GM12891 (cell line): ENCODE data around the gene FAM168A.

Source experiments
- DNase-seq: peaks from one replicate; pipeline ENCODE4 v3.0.0; 2011; ENCODE audit warnings: low spot score; ENCODE audit not compliant: insufficient read length
- FAIRE-seq: peaks from 2 replicates; lab custom pipeline; 2011; peaks lifted over from hg19 to GRCh38; lab: Jason Lieb, UNC
- PAX5 ChIP-seq: IDR thresholded peaks from 2 replicates; pipeline ENCODE4 v1.6.1; 2011; ENCODE audit warnings: low read length, moderate library complexity, mild to moderate bottlenecking; ENCODE audit not compliant: insufficient read depth, severe bottlenecking
- POLR2A ChIP-seq: IDR thresholded peaks from 2 replicates; pipeline ENCODE4 v1.6.1; 2011; ENCODE audit warnings: low read depth, low read length, control low read depth
- POLR2AphosphoS5 ChIP-seq: IDR thresholded peaks from 2 replicates; pipeline ENCODE4 v1.6.1; 2011; ENCODE audit warnings: low read depth, low read length, control low read depth
- POU2F2 ChIP-seq: IDR thresholded peaks from 2 replicates; pipeline ENCODE4 v1.6.1; 2011; ENCODE audit warnings: low read depth, mild to moderate bottlenecking, control low read depth, low read length, moderate library complexity
- SPI1 ChIP-seq: IDR thresholded peaks from 2 replicates; pipeline ENCODE4 v1.6.1; 2011; ENCODE audit warnings: low read depth, low read length, control low read depth
- TAF1 ChIP-seq: IDR thresholded peaks from 2 replicates; pipeline ENCODE4 v1.6.1; 2011; ENCODE audit warnings: low read depth, low read length, control low read depth

FAM168A gene

DNA sequence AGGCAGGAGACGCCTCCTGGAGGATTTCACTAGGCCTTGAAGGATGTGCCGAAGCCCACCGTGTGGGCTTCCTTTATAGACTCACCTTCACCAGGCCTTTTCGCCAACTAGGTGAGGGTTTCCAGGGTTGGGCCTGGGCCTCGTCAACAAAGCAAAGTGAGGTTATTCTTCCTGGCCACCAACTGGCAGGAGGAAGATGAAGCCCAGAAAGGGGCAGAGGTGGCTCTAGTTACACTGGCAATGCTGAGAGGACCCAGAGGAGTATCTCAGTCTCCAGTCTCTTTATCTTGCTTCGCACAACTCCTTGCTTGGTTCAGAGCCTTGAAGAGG lies 222.1 kb downstream of the FAM168A start:
- no peak for DNase-seq
- TF ChIP-seq SPI1 = no peak
- no peak for TF ChIP-seq PAX5
- TF ChIP-seq TAF1 = no peak
- no peak for TF ChIP-seq POLR2A
- no peak for TF ChIP-seq POLR2AphosphoS5
- FAIRE-seq = no peak

DNA sequence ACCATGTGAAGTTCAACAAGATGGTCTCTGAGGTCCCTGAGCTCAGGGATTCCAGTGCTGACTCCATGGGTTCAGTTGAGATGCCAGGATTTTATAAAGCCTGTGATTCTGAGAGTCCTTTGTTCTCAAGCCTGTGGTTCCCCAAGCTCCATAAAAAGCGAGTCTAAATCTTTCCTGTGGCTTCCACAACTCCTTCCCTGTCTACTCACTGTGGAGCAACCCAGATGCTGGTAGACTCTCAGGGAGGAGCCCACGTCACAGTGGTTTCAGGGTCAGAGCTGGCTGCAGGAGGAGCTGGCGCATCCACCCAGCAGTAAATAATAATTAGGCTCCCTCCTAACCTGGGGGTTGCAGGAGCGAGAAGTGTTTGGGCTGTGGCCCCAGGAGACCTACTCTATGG lies 223.8 kb downstream of the FAM168A start:
- TF ChIP-seq POLR2AphosphoS5 (no peak), POLR2A (no peak), TAF1 (no peak), SPI1 (no peak), POU2F2 (no peak), PAX5 (no peak)
- FAIRE-seq = no peak

DNA sequence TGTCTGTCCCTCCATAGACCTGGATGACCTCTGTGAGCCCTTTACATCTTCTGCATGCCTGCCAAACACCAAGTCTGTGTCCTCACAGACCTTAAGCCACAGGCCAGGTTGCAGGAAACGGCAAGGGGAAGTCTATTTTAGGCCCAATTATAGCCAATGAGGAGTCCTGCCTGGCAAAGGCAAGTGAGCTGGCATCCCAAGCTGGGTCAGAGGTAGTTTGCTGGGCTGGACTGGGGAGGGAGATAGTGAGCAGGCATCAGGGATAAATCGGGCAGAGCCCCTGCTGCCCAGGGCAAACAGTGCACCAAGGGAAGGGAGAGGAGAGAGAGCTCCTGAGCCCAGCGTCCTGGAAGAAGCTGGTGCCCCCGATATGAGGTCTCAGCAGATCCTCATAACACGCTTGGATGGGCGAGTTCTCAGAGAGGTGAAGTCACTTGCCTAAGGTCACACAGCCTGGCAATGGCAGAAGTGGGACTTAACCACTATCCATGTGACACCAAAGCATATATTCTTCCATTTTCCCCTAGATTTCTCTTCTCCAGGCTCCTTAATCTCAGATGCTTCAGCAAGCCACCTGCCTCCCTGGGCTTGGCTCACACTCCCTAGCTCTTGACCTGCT lies 225.4 kb downstream of the FAM168A start:
- TF ChIP-seq POU2F2 = no peak
- no peak for TF ChIP-seq TAF1
- no peak for TF ChIP-seq POLR2A
- no peak for TF ChIP-seq PAX5
- no peak for TF ChIP-seq POLR2AphosphoS5
- no peak for TF ChIP-seq SPI1
- DNase-seq (no peak), FAIRE-seq (peak; percentile 66)

More for the DNA sequence above, 223.8 kb downstream of the FAM168A start:
- no peak for DNase-seq

DNA sequence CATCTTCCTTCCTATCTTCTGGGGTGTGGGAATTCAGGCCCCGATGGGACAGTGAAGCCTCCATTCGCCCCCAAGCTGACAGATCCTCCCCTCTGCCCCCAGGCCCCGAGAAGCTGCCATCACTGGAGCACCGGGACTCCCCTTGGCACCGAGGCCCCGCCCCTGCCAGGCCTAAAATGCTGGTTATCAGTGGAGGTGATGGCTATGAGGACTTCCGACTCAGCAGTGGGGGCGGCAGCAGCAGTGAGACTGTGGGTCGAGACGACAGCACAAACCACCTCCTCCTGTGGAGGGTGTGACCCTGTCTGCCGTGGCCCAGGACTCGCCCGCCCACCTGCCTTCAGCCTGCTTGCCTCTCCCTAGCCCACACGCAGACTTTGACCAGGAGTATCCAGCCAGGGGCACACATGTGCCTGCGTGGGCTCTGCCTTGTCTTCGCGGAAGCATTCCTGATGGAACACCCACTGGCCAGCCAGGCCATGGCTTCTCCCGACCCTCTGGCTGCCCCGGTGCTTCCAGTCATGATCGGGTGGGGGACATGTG lies 230.4 kb downstream of the FAM168A start:
- peak; percentile 65 for FAIRE-seq
- TF ChIP-seq PAX5 (no peak), TAF1 (no peak), SPI1 (no peak), POU2F2 (no peak), POLR2AphosphoS5 (no peak), POLR2A (no peak)
- DNase-seq = no peak

DNA sequence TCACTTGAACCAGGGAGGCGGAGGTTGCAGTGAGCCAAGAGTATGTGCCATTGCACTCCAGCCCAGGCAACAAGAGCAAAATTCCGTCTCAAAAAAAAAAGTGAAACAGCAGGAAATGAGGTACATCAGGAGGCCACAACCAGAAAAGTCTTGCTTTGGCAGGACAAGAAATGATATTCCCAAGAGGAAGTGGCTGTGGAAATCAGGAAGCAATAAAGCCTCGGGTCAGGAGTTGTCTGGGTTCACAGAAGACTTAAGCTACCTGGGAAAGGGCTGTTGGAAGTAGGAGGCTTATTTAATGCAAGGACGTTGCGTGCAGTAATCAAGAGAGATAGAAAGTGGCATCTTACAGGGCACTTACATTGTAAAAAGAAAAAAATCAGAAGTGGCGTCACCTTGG lies 231.0 kb downstream of the FAM168A start:
- no peak for DNase-seq
- TF ChIP-seq SPI1 (no peak), POLR2A (no peak), POU2F2 (no peak), TAF1 (no peak), PAX5 (no peak), POLR2AphosphoS5 (no peak)
- FAIRE-seq = peak; percentile 9

DNA sequence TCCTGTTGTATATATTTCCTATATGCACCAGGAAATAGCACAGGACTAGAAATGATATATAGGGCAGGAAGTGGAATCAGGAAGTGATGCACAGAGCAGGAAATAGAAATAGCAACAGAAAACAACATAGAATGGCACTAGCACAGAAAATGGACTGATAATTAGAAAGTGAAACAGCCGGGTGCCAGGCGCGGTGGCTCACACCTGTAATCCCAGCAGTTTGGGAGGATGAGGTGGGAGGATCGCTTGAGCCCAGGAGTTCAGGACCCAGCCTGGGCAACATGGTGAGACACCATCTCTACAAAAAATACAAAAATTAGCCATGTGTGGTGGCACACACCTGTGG lies 231.7 kb downstream of the FAM168A start:
- FAIRE-seq (no peak), DNase-seq (no peak)

DNA sequence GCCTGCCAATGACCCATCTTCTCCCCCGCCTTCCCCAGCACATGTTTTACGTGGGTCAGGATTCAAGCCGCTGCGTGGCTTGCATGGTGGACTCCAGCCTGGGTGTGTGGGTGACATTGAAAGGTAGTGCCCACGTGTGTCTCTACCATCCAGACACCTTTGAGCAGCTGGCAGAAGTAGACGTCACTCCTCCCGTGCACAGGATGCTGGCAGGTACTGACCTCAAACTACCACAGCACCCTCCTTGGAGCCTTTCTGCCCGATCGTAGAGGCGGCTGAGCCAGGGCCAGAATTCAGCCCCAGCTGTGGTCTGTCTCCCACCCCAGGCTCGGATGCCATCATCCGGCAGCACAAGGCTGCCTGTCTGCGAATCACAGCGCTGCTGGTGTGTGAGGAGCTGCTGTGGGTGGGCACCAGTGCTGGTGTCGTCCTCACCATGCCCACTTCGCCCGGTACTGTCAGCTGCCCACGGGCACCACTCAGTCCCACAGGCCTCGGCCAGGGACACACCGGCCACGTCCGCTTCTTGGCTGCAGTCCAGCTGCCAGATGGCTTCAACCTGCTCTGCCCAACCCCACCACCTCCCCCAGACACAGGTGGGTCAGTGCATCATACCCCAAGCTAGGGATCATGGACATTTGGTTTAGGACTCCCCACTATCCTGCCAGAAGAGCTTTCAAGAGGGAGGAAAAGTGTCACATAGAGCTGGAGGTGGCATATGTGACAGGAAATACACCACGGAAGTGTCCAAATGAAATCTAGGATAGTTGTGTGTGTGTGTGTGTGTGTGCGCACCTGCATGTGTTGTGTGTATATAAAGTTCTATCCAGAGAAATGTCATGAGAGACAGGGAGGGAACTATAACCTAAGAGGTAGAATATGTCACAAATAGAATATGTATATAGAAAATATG lies 232.3 kb downstream of the FAM168A start:
- no peak for TF ChIP-seq PAX5
- no peak for TF ChIP-seq POLR2AphosphoS5
- no peak for TF ChIP-seq POLR2A
- no peak for TF ChIP-seq POU2F2
- TF ChIP-seq TAF1 = no peak
- TF ChIP-seq SPI1 = no peak
- FAIRE-seq (peak; percentile 48), DNase-seq (no peak)

More for the DNA sequence above, 231.7 kb downstream of the FAM168A start:
- TF ChIP-seq POLR2A = no peak
- peak; percentile 40 for TF ChIP-seq SPI1

DNA sequence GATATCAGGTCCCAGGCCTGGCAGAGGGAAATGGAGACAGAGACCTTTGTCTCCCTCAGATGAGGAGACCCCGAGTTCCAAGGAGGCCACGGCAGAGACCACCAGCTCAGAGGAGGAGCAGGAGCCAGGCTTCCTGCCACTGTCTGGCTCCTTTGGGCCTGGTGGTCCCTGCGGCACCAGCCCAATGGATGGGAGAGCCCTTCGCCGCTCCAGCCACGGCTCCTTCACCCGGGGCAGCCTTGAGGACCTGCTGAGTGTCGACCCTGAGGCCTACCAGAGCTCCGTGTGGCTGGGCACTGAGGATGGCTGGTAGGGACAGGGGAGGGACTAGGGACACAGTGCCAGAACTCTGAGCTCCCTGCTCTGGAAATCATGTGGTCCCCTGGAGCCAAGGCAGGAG lies 234.8 kb downstream of the FAM168A start:
- FAIRE-seq = no peak
- no peak for DNase-seq
- TF ChIP-seq SPI1 (no peak), POU2F2 (no peak), POLR2AphosphoS5 (no peak), TAF1 (no peak), POLR2A (no peak), PAX5 (no peak)

DNA sequence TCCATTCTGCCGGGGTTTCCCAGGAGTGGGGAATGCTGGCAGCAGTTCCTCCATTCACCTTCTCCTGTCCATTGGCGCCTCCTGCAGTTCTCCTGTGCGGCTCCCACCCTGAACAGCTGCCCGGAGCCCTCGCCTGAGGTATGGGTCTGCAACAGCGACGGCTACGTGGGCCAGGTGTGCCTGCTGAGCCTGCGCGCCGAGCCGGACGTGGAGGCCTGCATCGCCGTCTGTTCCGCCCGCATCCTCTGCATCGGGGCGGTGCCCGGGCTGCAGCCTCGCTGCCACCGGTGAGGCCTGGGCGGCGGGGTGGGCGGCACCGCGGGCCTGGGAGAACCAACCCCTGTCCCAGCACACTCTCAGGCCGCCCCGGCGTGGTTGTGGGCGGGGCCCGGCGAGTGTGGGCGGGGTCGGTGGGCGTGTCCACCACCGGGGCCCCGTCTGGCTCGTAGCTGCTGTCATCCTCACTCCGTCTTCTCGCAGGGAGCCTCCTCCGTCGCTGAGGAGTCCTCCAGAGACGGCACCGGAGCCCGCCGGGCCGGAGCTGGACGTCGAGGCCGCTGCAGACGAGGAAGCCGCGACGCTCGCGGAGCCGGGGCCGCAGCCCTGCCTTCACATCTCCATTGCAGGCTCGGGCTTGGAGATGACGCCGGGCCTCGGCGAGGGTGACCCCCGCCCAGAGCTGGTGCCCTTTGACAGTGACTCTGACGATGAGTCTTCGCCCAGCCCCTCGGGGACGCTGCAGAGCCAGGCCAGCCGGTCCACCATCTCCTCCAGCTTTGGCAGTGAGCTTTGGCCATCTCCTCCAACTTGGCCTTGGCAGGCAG lies 235.7 kb downstream of the FAM168A start:
- FAIRE-seq = no peak
- DNase-seq = no peak
- no peak for TF ChIP-seq SPI1
- no peak for TF ChIP-seq PAX5
- no peak for TF ChIP-seq POLR2AphosphoS5
- no peak for TF ChIP-seq TAF1
- TF ChIP-seq POU2F2 = no peak
- TF ChIP-seq POLR2A = no peak
